Thoracic aorta (tissue), 2 donors: ENCODE data around the gene PTOV1. TPM values are rescaled to one million over a fixed set of nuclear protein-coding genes. Genes with fewer than 3 reads are reported as not detected.

Experiments used
- ATAC-seq: fragments of 150-250 bp; one replicate; pipeline ENCODE4 v1.8.0; 2017; ENCODE audit warnings: low read depth; ENCODE audit not compliant: insufficient number of reproducible peaks, low FRiP score
- DNase-seq: peaks from one replicate; pipeline ENCODE4 v3.0.0-alpha.2; 2020; ENCODE audit warnings: low spot score
- H3K27ac ChIP-seq, 2 donors: fragments of 200-600 bp; sonication (generic); 1 replicate in 1 of 2; 2 replicates in 1 of 2; pipeline ENCODE4 v1.5.1; 2016; ENCODE audit warnings: mild to moderate bottlenecking in 2 of 2, moderate library complexity in 2 of 2
- H3K27me3 ChIP-seq: fragments of 200-600 bp; sonication (generic); replicated peaks from 2 replicates; pipeline ENCODE4 v1.6.0; 2016; ENCODE audit warnings: mild to moderate bottlenecking; ENCODE audit not compliant: insufficient read depth
- H3K36me3 ChIP-seq: fragments of 200-600 bp; sonication (generic); one replicate; pipeline ENCODE4 v1.5.1; 2016
- H3K4me1 ChIP-seq, 2 donors: fragments of 200-600 bp; sonication (generic); 1 replicate in 1 of 2; 2 replicates in 1 of 2; pipeline versions ENCODE4 v1.5.1 to v1.6.0; 2016; ENCODE audit warnings: low read depth in 2 of 2, mild to moderate bottlenecking in 1 of 2; ENCODE audit not compliant: control insufficient read depth in 1 of 2
- H3K4me3 ChIP-seq: fragments of 200-600 bp; sonication (generic); 2 replicates; pipeline ENCODE4 v1.5.1; 2016; ENCODE audit warnings: mild to moderate bottlenecking
- H3K9me3 ChIP-seq: fragments of 200-600 bp; sonication (generic); 2 replicates; pipeline ENCODE4 v1.5.1; 2016
- CTCF ChIP-seq: fragments of 200-600 bp; sonication (generic); IDR thresholded peaks from one replicate; pipeline ENCODE4 v1.5.1; 2019; ENCODE audit warnings: antibody characterized with exemption
- total RNA-seq, 2 donors: library from RNA; depleted of rRNA; stranded (reverse); fragments of >200 nt; gene quantifications; one replicate each; pipeline versions ENCODE4 v1.1.0 to v1.2.3, GENCODE V29; 2016

The PTOV1 gene
- total RNA-seq, 2 donors from 2014 or later, result 62.9 to 72.2 TPM

GRCh38 chr19:49808711-49809159 is 42.2 kb upstream of the PTOV1 start:
- Histone ChIP-seq H3K4me3 (peak overlapping the region; percentile 95), H3K36me3 (peaks cover 14% of the 10 kb centered on the region), H3K27ac (peak overlapping the region; percentile 69 to 73), H3K9me3 (no peaks in the 10 kb centered on the region), H3K4me1 (peaks cover 8 to 25% of the 10 kb centered on the region in 2 donors), H3K27me3 (no peaks in the 10 kb centered on the region)
- no peak for TF ChIP-seq CTCF
- DNase-seq (peak; percentile 90), ATAC-seq (peak; percentile 10)

- Histone ChIP-seq H3K27ac (peak overlapping the region; percentile 69 to 73), H3K4me3 (peak overlapping the region; percentile 95), H3K27me3 (no peaks in the 10 kb centered on the region), H3K9me3 (no peaks in the 10 kb centered on the region), H3K36me3 (peaks cover 14% of the 10 kb centered on the region), H3K4me1 (peaks cover 14 to 31% of the 10 kb centered on the region in 2 donors)
- ATAC-seq (no peak), DNase-seq (no peak)
- no peak for TF ChIP-seq CTCF
Observed at GRCh38 chr19:49809160-49809940, 41.6 kb upstream of the PTOV1 start.

GRCh38 chr19:49809941-49810389 is 41.0 kb upstream of the PTOV1 start:
- Histone ChIP-seq H3K36me3 (peaks cover 8% of the 10 kb centered on the region), H3K4me1 (peaks cover 14 to 33% of the 10 kb centered on the region in 2 donors), H3K27me3 (no peaks in the 10 kb centered on the region), H3K4me3 (peak overlapping the region; percentile 95), H3K9me3 (no peaks in the 10 kb centered on the region), H3K27ac (peak overlapping the region; percentile 69 to 73)
- no peak for TF ChIP-seq CTCF
- no peak for DNase-seq
- no peak for ATAC-seq

- Histone ChIP-seq H3K27ac (no peak overlapping the region), H3K9me3 (no peaks in the 10 kb centered on the region), H3K4me3 (no peak overlapping the region), H3K27me3 (no peaks in the 10 kb centered on the region), H3K36me3 (peaks cover 4% of the 10 kb centered on the region), H3K4me1 (peaks cover 14 to 33% of the 10 kb centered on the region in 2 donors)
- ATAC-seq (no peak), DNase-seq (no peak)
- no peak for TF ChIP-seq CTCF
Observed at GRCh38 chr19:49811328-49811727, 39.6 kb upstream of the PTOV1 start.

GRCh38 chr19:49812452-49812996 is 38.4 kb upstream of the PTOV1 start:
- Histone ChIP-seq H3K27me3 (no peaks in the 10 kb centered on the region), H3K4me3 (peak overlapping the region; percentile 83), H3K36me3 (peaks cover under 1% of the 10 kb centered on the region), H3K27ac (peak overlapping the region; percentile 73 to 84), H3K9me3 (no peaks in the 10 kb centered on the region), H3K4me1 (peaks cover 18 to 33% of the 10 kb centered on the region in 2 donors)
- no peak for DNase-seq
- no peak for ATAC-seq
- no peak for TF ChIP-seq CTCF
